SU-DHL-6 (cell line): ENCODE data around the gene CECR2.

ENCODE experiments used
- EZH2phosphoT487 ChIP-seq: fragments of 200-600 bp; sonication (generic), shearing (Covaris generic); conservative IDR thresholded peaks from 2 replicates; pipeline ENCODE4 v1.6.1; 2018; ENCODE audit warnings: mild to moderate bottlenecking, antibody characterized with exemption, low read length, moderate library complexity, mixed read lengths
- TF ChIP-seq, protein P1 (sequence below): fragments of 200-600 bp; sonication (generic); IDR thresholded peaks from one replicate; pipeline ENCODE4 v1.5.1; 2017; ENCODE audit warnings: antibody characterized with exemption, mild to moderate bottlenecking, low read length, moderate library complexity; ENCODE audit not compliant: insufficient read depth, poor library complexity, severe bottlenecking

DNA sequence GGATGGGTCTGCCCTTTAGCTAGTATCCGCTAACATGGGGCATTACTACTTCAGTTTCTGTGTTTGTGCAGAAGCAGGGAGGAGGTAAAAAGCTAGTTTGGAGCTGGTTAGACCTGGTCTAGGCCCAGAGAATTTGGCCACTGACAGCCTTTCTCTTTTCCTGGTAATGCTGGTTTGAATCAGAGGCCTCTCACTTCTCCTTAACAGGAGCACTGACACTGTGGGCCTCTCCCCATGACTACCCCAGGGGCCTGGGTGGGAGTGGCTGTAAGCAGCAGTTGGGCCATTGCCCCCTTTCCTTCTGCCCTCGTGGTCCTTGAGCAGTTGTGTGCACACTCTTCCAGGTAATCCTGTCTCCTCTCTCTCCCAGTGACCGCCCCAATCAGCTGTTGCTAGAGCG, 185.6 kb downstream of the CECR2 start:
- TF ChIP-seq, protein P1, sequence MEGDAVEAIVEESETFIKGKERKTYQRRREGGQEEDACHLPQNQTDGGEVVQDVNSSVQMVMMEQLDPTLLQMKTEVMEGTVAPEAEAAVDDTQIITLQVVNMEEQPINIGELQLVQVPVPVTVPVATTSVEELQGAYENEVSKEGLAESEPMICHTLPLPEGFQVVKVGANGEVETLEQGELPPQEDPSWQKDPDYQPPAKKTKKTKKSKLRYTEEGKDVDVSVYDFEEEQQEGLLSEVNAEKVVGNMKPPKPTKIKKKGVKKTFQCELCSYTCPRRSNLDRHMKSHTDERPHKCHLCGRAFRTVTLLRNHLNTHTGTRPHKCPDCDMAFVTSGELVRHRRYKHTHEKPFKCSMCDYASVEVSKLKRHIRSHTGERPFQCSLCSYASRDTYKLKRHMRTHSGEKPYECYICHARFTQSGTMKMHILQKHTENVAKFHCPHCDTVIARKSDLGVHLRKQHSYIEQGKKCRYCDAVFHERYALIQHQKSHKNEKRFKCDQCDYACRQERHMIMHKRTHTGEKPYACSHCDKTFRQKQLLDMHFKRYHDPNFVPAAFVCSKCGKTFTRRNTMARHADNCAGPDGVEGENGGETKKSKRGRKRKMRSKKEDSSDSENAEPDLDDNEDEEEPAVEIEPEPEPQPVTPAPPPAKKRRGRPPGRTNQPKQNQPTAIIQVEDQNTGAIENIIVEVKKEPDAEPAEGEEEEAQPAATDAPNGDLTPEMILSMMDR = no peak
- TF ChIP-seq EZH2phosphoT487 = no peak
